CD14-positive monocyte (primary cell): ENCODE data around the gene NBDY. TPM values are rescaled to one million over a fixed set of nuclear protein-coding genes. Genes with fewer than 3 reads are reported as not detected.
"Not testable (repeated sequence)": the region's sequence is repeated elsewhere in the genome, so short reads cannot be mapped to it uniquely, and the experiment has no call there.

Experiments used
- DNase-seq, 3 donors: peaks; one replicate each; pipeline ENCODE4 v3.0.0-alpha.2; 2011 to 2022
- H2AFZ ChIP-seq: 2 replicates; pipeline ENCODE4 v1.6.0; 2012; ENCODE audit warnings: mild to moderate bottlenecking, low read depth, low read length, inconsistent platforms; ENCODE audit not compliant: insufficient read depth, poor library complexity, severe bottlenecking
- H3K27ac ChIP-seq, 2 donors: 1 replicate in 1 of 2; 2 replicates in 1 of 2; pipeline ENCODE4 v1.5.1; 2012 to 2013; ENCODE audit warnings: low read length in 2 of 2, control low read depth in 1 of 2, inconsistent platforms in 1 of 2, low read depth in 1 of 2, mild to moderate bottlenecking in 1 of 2
- H3K27me3 ChIP-seq, 2 donors: one replicate each; pipeline versions ENCODE4 v1.6.0 to v1.6.1; 2011 to 2013; ENCODE audit warnings: low read length in 2 of 2; ENCODE audit not compliant: control insufficient read depth in 2 of 2, insufficient read depth in 2 of 2
- H3K36me3 ChIP-seq, 2 donors: replicated peaks in 1 of 2; 1 replicate in 1 of 2; 2 replicates in 1 of 2; pipeline versions ENCODE4 v1.5.1 to v1.6.1; 2012 to 2013; ENCODE audit warnings: low read length in 2 of 2, control low read depth in 1 of 2, inconsistent platforms in 1 of 2, mild to moderate bottlenecking in 1 of 2; ENCODE audit not compliant: insufficient read depth in 2 of 2, control insufficient read depth in 1 of 2
- H3K4me1 ChIP-seq, 2 donors: 1 replicate in 1 of 2; 2 replicates in 1 of 2; pipeline versions ENCODE4 v1.5.1 to v1.6.1; 2012 to 2013; ENCODE audit warnings: low read length in 2 of 2, control low read depth in 1 of 2, inconsistent platforms in 1 of 2, mild to moderate bottlenecking in 1 of 2, moderate library complexity in 1 of 2; ENCODE audit not compliant: insufficient read depth in 2 of 2, control insufficient read depth in 1 of 2
- H3K4me2 ChIP-seq: replicated peaks from 2 replicates; pipeline ENCODE3; 2012; ENCODE audit warnings: low read length, moderate library complexity, mild to moderate bottlenecking; ENCODE audit not compliant: poor library complexity, severe bottlenecking; ENCODE audit errors: extremely low read depth
- H3K4me3 ChIP-seq, 3 experiments: fragments of 200-600 bp in 1 of 3; sonication (generic) in 1 of 3; replicated peaks in 1 of 3; 1 replicate in 2 of 3; 2 replicates in 1 of 3; pipeline ENCODE4 v1.5.1; 2011 to 2013; ENCODE audit warnings: low read length in 3 of 3, mild to moderate bottlenecking in 3 of 3, control low read depth in 2 of 3, low read depth in 2 of 3, inconsistent platforms in 1 of 3, moderate library complexity in 1 of 3
- H3K79me2 ChIP-seq: 2 replicates; pipeline ENCODE4 v1.6.0; 2012; ENCODE audit warnings: mild to moderate bottlenecking, control low read depth, inconsistent platforms, low read length, moderate library complexity; ENCODE audit not compliant: insufficient read depth
- H3K9ac ChIP-seq: 2 replicates; pipeline ENCODE4 v1.6.0; 2017; ENCODE audit warnings: low read length, mild to moderate bottlenecking; ENCODE audit not compliant: insufficient read depth, poor library complexity, severe bottlenecking
- H3K9me3 ChIP-seq, 2 donors: replicated peaks in 1 of 2; 1 replicate in 1 of 2; 2 replicates in 1 of 2; pipeline versions ENCODE4 v1.5.1 to v1.6.1; 2012 to 2013; ENCODE audit warnings: low read length in 2 of 2, control low read depth in 1 of 2; ENCODE audit not compliant: control insufficient read depth in 1 of 2, insufficient read depth in 1 of 2
- H4K20me1 ChIP-seq: 2 replicates; pipeline ENCODE4 v1.6.0; 2012; ENCODE audit warnings: mild to moderate bottlenecking, low read length, control low read depth, moderate library complexity; ENCODE audit not compliant: insufficient read depth
- H3K27ac Mint-ChIP-seq, 7 donors: one replicate each; pipeline ENCODE4 v1.8.0; 2020; ENCODE audit warnings: mild to moderate bottlenecking in 7 of 7, mixed read lengths in 7 of 7, moderate library complexity in 6 of 7, inconsistent platforms in 2 of 7
- H3K27me3 Mint-ChIP-seq, 3 donors: one replicate each; pipeline ENCODE4 v1.8.0; 2021 to 2022; ENCODE audit warnings: low read depth in 3 of 3, mild to moderate bottlenecking in 3 of 3, mixed read lengths in 3 of 3, moderate library complexity in 3 of 3, inconsistent platforms in 1 of 3
- H3K36me3 Mint-ChIP-seq, 2 donors: one replicate each; pipeline ENCODE4 v1.8.0; 2020; ENCODE audit warnings: mixed read lengths in 2 of 2, inconsistent platforms in 1 of 2, mild to moderate bottlenecking in 1 of 2
- H3K4me1 Mint-ChIP-seq: one replicate; pipeline ENCODE4 v1.8.0; 2020; ENCODE audit warnings: mild to moderate bottlenecking, mixed read lengths
- H3K4me3 Mint-ChIP-seq, 2 donors: one replicate each; pipeline ENCODE4 v1.8.0; 2020; ENCODE audit warnings: mild to moderate bottlenecking in 2 of 2, mixed read lengths in 2 of 2, moderate library complexity in 1 of 2
- H3K9me3 Mint-ChIP-seq, 7 donors: one replicate each; pipeline ENCODE4 v1.8.0; 2020 to 2022; ENCODE audit warnings: mixed read lengths in 7 of 7, mild to moderate bottlenecking in 6 of 7, moderate library complexity in 6 of 7, inconsistent platforms in 2 of 7
- CTCF ChIP-seq: fragments of 200-600 bp; IDR thresholded peaks from one replicate; pipeline ENCODE4 v1.8.0; 2022; ENCODE audit warnings: antibody characterized with exemption, mild to moderate bottlenecking
- WGBS: methylation state at CpG from one replicate; pipeline ENCODE4 v1.1.5; 2013; ENCODE audit warnings: missing lambda C conversion rate; ENCODE audit not compliant: insufficient coverage; 5-methylcytosine and 5-hydroxymethylcytosine counted together
- intact Hi-C, 2 donors: fragments of 100-400 bp; cut with micrococcal nuclease; formaldehyde crosslinking; loops; one replicate each; pipeline versions ENCODE4 v1.15.0 to v1.15.1; 2023
- polyA plus RNA-seq, 3 donors: library from polyadenylated mRNA; depleted of rRNA in 1 of 3; unstranded in 2 of 3; stranded (reverse) in 1 of 3; fragments of 300-500 nt in 2 of 3; fragments of >200 nt in 1 of 3; fragmentation: Illumina TruSeq in 2 of 3; gene quantifications; 1 replicate in 2 of 3; 2 replicates in 1 of 3; pipeline ENCODE4 v1.2.3, GENCODE V29; 2012 to 2021

The NBDY gene
- polyA plus RNA-seq, 3 donors = 14.4 to 24.9 (median 22.1) TPM

GRCh38 chrX:56759736-56760409 lies 30.8 kb downstream of the NBDY start:
- Histone ChIP-seq H3K36me3 (no peaks in the 10 kb centered on the region), H2AFZ (no peak overlapping the region), H3K4me1 (peaks cover 9 to 27% of the 10 kb centered on the region in 2 donors), H4K20me1 (no peaks in the 10 kb centered on the region), H3K9ac (no peak overlapping the region), H3K9me3 (no peaks in the 10 kb centered on the region), H3K4me3 (no peak overlapping the region), H3K4me2 (no peak overlapping the region), H3K27me3 (no peaks in the 10 kb centered on the region), H3K27ac (no peak overlapping the region), H3K79me2 (no peaks in the 10 kb centered on the region)
- Mint-ChIP-seq H3K27me3 (peaks cover 0 to 25% (median 1%) of the 10 kb centered on the region in 3 donors), H3K4me3 (no peak overlapping the region), H3K9me3 (peaks cover 0 to 3% (median 0%) of the 10 kb centered on the region in 7 donors), H3K36me3 (peaks cover 0 to 2% of the 10 kb centered on the region in 2 donors), H3K4me1 (peaks cover 19% of the 10 kb centered on the region), H3K27ac (no peak overlapping the region)
- DNase-seq = no peak
- 94% methylated on average over 2 of the region's 7 CpGs for WGBS
- intact Hi-C loops = no loop called here
- no peak for TF ChIP-seq CTCF

GRCh38 chrX:56760410-56761124 lies 31.5 kb downstream of the NBDY start:
- H4K20me1 ChIP-seq, H3K79me2 ChIP-seq, DNase-seq, H3K4me3 Mint-ChIP-seq, H3K9me3 Mint-ChIP-seq, H3K27ac Mint-ChIP-seq, H3K9ac ChIP-seq, H3K36me3 ChIP-seq, H3K9me3 ChIP-seq, H3K27ac ChIP-seq, H2AFZ ChIP-seq, intact Hi-C loops, H3K4me2 ChIP-seq, H3K4me3 ChIP-seq, H3K27me3 ChIP-seq, H3K36me3 Mint-ChIP-seq: not testable (repeated sequence)
- WGBS = 97% methylated on average over 6 of the region's 15 CpGs
- H3K27me3 Mint-ChIP-seq = peaks cover 0 to 25% (median 1%) of the 10 kb centered on the region in 3 donors
- H3K4me1 Mint-ChIP-seq = peaks cover 26% of the 10 kb centered on the region
- H3K4me1 ChIP-seq = peaks cover 15 to 34% of the 10 kb centered on the region in 2 donors
